GM03348 (cell line): ENCODE measurements around the gene PABPN1L.

Source experiments
- DNase-seq: peaks from one replicate; pipeline ENCODE4 v3.0.0; 2012; ENCODE audit warnings: low spot score

The PABPN1L gene

GRCh38 chr16:88848557-88848956 lies 17.9 kb downstream of the PABPN1L start:
- DNase-seq = no peak

GRCh38 chr16:88847654-88848053 lies 18.8 kb downstream of the PABPN1L start:
- no peak for DNase-seq

GRCh38 chr16:88846088-88846487 lies 20.4 kb downstream of the PABPN1L start:
- DNase-seq = no peak

DNA sequence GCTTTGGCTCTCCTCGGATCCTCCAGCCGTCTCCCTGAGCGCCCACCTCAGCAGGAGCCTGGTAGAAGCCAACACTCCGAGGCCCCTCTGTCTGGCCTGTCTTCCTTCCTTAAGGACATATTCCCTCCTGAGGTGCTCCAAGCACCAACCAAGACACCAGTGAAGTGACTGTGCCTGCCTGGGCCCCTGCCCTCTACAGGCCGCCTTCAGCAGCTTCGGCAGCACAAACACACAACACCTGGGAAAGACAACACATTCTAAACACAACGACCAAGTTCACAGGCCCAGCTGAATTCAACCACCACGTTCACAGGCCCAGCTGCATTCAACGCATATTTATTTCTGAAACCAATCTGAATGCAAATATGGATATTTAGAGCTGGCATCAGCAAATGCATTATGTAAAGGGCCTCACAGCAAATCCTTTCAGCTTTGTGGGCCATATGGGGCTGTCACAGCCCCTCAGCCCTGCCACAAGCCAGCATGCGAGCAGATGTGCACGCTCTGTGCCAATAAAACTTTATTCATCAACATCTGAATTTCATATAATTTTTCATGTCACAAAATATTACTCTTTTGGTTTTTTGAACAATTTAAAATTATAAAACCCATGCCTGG lies 21.9 kb downstream of the PABPN1L start:
- no peak for DNase-seq

- DNase-seq = no peak
These were observed 23.2 kb downstream of the PABPN1L start for GRCh38 chr16:88843256-88843655.

GRCh38 chr16:88842806-88843205 lies 23.7 kb downstream of the PABPN1L start:
- no peak for DNase-seq

GRCh38 chr16:88842308-88842756 lies 24.1 kb downstream of the PABPN1L start:
- DNase-seq = no peak

DNA sequence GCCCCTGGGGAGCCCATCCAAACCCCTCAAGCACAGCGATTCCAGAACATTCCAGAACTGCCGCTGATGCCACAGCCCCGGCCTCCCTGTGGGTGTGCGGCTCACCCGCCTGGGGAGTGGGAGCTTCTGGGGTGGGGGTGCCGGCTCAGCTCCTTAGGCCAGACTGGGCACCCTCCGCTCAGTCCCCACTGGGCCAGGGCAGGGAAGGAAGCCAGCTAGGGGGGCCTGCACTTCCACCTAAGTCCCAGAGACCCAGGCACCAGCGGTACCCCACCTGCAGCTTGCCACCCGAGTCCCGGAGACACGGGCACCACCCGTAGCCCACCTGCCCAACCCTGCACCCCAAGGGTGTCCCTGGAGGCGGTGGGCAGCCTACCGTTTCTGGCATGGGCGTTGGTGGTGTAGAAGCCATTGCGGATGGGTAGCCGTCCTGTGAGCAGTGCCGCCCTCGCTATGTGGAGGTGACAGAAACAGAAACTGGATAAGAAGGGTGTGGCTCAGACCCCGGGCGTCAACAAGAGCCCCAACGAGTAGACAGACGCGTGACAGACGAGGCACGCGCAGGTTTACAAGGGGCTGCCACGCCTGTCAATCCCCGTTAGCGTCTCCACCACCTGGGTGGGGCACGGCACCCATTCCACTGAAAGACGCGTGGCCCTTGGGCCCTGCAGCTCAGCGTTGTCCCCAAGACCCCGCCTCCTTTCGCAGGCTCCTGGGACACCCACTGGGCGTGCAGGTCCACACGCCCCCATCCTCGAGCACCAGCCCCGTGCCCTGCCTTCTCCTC lies 24.7 kb downstream of the PABPN1L start:
- no peak for DNase-seq

DNA sequence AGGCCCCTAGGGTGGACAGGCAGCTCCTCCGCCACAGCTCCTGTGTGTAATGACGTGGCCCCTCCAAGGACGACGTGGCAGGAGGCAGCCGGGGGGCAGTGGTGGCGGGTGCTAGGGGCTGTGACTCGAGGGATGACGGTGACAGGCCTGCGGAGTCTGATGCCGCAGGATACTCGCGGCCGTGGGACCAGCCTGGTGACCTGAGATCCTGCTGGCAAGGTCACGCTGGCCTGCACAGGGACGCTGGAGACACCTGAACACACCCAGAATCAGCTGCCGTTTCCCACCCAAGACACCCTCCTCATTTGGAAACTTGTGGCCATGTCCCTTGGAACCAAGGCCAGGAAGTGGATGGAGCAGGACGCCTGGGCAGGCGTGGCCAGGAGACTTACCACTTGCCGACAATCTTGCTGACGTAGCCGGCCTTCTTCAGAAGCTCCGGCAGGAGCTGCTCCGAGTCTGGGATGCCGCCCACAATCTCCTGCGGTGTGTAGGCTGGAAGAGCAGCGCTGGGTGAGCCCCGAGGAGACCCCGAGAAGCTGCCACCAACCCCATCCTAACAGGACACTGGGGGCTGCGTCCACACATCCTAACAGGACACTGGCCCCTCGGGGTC lies 25.8 kb downstream of the PABPN1L start:
- no peak for DNase-seq

- no peak for DNase-seq
These were observed 26.5 kb downstream of the PABPN1L start for GRCh38 chr16:88839745-88840599.

- DNase-seq = no peak
These were observed 27.4 kb downstream of the PABPN1L start for GRCh38 chr16:88839026-88839529.

DNA sequence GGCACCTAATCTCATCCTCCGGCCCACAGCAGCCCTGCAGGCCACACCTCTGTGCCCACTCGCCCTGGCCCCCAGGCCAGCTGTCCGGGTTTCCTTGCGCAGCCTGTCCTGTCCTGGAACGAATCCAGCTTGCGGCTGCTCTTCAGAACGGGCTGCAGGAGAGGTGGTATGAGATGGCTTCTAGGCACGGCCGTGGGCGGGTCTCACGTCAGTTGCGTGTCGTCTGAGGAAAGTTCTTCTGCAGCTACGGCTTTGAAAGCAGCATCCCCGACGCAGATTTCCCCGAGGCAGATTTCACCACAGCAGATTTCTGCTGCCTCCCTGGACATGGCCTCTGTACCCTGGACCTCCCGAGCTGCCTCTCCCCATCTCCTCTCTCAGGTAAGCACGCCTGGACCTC lies 27.9 kb downstream of the PABPN1L start:
- no peak for DNase-seq

- DNase-seq = no peak
These were observed 28.7 kb downstream of the PABPN1L start for GRCh38 chr16:88837806-88838205.

- DNase-seq = no peak
These were observed 29.7 kb downstream of the PABPN1L start for GRCh38 chr16:88836791-88837190.

DNA sequence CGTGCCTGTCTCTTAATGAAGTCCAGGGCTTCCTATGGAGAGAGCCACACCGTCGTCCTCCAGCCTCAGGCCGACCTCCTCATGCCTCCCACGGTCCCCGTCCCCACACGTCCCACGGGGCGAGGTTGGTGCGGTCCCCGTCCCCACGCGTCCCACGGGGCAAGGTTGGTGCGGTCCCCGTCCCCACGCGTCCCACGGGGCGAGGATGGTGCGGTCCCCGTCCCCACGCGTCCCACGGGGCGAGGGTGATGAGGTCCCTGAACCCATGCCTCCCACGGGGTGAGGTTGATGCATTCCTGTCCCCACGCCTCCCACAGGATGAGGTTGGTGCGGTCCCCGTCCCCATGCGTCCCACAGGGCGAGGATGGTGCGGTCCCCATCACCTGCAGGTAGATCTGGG lies 30.6 kb downstream of the PABPN1L start:
- no peak for DNase-seq

GRCh38 chr16:88835383-88835782 lies 31.1 kb downstream of the PABPN1L start:
- DNase-seq = no peak

GRCh38 chr16:88834670-88835069 lies 31.8 kb downstream of the PABPN1L start:
- no peak for DNase-seq

GRCh38 chr16:88833086-88833485 lies 33.4 kb downstream of the PABPN1L start:
- no peak for DNase-seq

DNA sequence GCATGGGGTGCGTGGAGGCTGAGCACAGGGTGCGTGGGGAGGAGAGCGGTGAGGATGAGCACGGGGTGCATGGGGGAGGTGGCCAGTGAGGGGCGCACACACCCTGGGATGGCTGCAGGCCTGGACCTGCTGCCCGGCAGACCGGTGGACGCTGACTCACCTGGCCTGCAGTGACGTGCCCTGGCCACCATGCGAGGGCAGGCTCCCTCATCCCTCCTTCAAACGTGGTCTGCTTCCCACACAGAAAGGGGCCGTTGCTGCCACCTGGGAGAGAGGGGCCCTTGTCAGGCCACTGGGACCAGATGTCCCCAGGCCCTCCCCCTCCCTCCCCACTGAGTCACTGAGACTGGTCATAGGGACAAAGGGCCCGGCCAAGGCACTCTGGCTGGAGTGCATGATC lies 34.6 kb downstream of the PABPN1L start:
- no peak for DNase-seq

DNA sequence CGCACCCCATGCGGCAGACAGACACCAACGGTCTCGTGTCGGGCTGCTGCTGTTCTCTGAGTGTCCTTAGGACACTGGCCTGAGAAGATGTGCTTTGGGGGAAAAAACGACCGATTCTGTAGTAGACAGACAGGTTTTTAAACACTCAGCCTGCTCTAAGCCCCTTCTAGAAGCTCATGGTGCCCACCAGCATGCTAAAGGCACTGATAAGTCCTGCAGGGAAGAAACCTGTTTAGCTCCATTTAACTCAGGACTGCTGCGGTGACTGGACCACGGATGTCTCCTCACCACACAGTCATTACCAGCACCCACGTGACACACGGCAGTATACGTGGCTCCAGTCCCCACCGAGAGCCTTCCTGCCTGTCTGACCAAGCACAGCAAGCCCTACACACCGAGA lies 35.7 kb downstream of the PABPN1L start:
- DNase-seq = no peak

DNA sequence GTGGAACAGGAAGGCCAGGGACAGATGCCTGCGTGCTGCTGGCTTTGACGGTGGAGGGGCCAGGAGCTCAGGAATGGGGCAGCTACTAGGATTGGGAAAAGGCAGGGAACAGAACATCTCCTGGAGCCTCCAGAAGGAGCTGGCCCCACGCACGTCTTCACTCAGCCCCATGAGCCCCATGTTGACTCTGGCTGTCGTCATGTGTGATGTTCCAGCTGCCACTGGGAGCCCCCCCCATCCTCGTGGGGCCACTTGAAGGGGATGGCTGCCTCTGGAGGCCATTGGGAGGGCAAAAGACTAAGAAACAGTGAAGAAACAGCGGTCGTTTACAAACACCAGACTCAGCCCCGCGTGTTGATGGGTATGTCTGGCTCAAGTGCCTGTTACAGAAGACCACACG lies 36.2 kb downstream of the PABPN1L start:
- DNase-seq = no peak

- no peak for DNase-seq
These were observed 37.7 kb downstream of the PABPN1L start for GRCh38 chr16:88828711-88829110.
